Measurements from ENCODE around the gene BUB3. TPM values are rescaled to one million over a fixed set of nuclear protein-coding genes. Genes with fewer than 3 reads are reported as not detected.

The BUB3 gene
- total and polyA plus RNA-seq, 2 of the 4 experiments (the other 2 are of a cell fraction): 215 to 384 TPM

GRCh38 chr10:123146894-123147634 lies 7.1 kb upstream of the BUB3 start (continued):
- TF ChIP-seq MAZ (IDR thresholded peaks at IDR 0.05; ENCODE audit: borderline replicate concordance, low read depth, low read length): no peak

GRCh38 chr10:123147635-123148413 lies 6.4 kb upstream of the BUB3 start, which contains the start of gene HMX2:
Gene HMX2 (plus strand): TSS chr10:123148136. CDS start chr10:123148379, 243 bp downstream.
- DNase-seq (no peak), ATAC-seq (ENCODE audit: low read depth) (no peak)
- H4K8ac ChIP-seq (ENCODE audit: low read depth in 2 of 2, low read length in 2 of 2): no peak within 1 kb of the TSS
- no peaks in the 10 kb centered on the region for H3K36me3 ChIP-seq (ENCODE audit: control insufficient read depth, insufficient read depth, low read length)
- H3K4me1 ChIP-seq (ENCODE audit: control insufficient read depth, insufficient read depth, low read length): no peaks in the 10 kb centered on the region; the same call in 1 of the 2 replicates
- POLR2A ChIA-PET (ENCODE audit: unreplicated experiment): no interaction called here
- peaks cover 93% of the 10 kb centered on the region for H3K27me3 ChIP-seq (ENCODE audit: control insufficient read depth, insufficient read depth, low read length)
- H2AFZ ChIP-seq (replicated peaks; ENCODE audit: low read length, poor library complexity): peak within 1 kb of the TSS; percentile 8
- no peak within 1 kb of the TSS for H3K27ac ChIP-seq (ENCODE audit: insufficient read depth, low read length)
- no peak within 1 kb of the TSS for H2BK5ac ChIP-seq (ENCODE audit: low read depth, low read length, poor library complexity, severe bottlenecking)
- H2AK9ac ChIP-seq (replicated peaks; ENCODE audit: low read depth, low read length, poor library complexity): no peak within 1 kb of the TSS
- H3K9me3 ChIP-seq (ENCODE audit: control insufficient read depth, insufficient read depth, low read length): peaks cover 7% of the 10 kb centered on the region
- BruUV-seq (replicated peaks): no TSS peak
- dilution Hi-C loops (cut with HindIII; ENCODE audit: low sequenced_read_pairs, unreplicated experiment) (no loop called here), in situ Hi-C loops (cut with MboI; ENCODE audit: low sequenced_read_pairs) (loop anchor here (25.0 kb wide), 1 partner anchor 1239 kb away; no protein-coding TSS in a partner anchor), intact Hi-C loops (cut with micrococcal nuclease) (no loop called here)
- 0 out of 2 replicates have a peak, but pooled peaks cover 3% of the 10 kb centered on the region for H4K20me1 ChIP-seq (ENCODE audit: insufficient read depth, low read length)
- H3K79me1 ChIP-seq (ENCODE audit: low read depth in 1 of 2, low read length in 2 of 2): no peaks in the 10 kb centered on the region
- H3K4me3 ChIP-seq (ENCODE audit: insufficient read depth, low read depth, low read length): no peak within 1 kb of the TSS
- H3K4me2 ChIP-seq (ENCODE audit: low read depth, low read length): no peak within 1 kb of the TSS
- H4K91ac ChIP-seq (ENCODE audit: insufficient read depth, low read depth, low read length): no peak within 1 kb of the TSS
- H3K14ac ChIP-seq (replicated peaks; ENCODE audit: low read depth, low read length): no peak within 1 kb of the TSS
- CTCF ChIA-PET: no interaction called here
- no peak within 1 kb of the TSS for H2BK15ac ChIP-seq (ENCODE audit: low read depth, low read length)
- H4K5ac ChIP-seq (ENCODE audit: low read depth, low read length): no peak within 1 kb of the TSS
- H3K23ac ChIP-seq (ENCODE audit: low read depth, low read length): no peak within 1 kb of the TSS
- H3K9me1 ChIP-seq (ENCODE audit: insufficient read depth, low read length): no peaks in the 10 kb centered on the region; the same call in 1 of the 2 replicates
- no peak within 1 kb of the TSS for H2AK5ac ChIP-seq (ENCODE audit: low read depth, low read length)
- 0% methylated on average over 7 of the region's 64 CpGs; no CpG with 5 or more reads in 1 of the 2 experiments for WGBS, 2 experiments (ENCODE audit: extremely low coverage in 2 of 2, insufficient read length in 1 of 2)
- H2BK20ac ChIP-seq (ENCODE audit: low read depth, low read length): no peak within 1 kb of the TSS
- no peak within 1 kb of the TSS for H2BK120ac ChIP-seq (ENCODE audit: low read depth, low read length)
- H3K56ac ChIP-seq (ENCODE audit: extremely low read depth, insufficient read depth, low read length): no peak within 1 kb of the TSS; the same call in 1 of the 2 replicates
- no peak within 1 kb of the TSS for H3K4ac ChIP-seq (ENCODE audit: low read depth, low read length)
- H3K18ac ChIP-seq (ENCODE audit: low read depth, low read length): no peak within 1 kb of the TSS
- H3K9ac ChIP-seq (ENCODE audit: low read depth, low read length): no peak within 1 kb of the TSS
- TF ChIP-seq CTCF (conservative IDR thresholded peaks at IDR 0.05; ENCODE audit: low read depth, low read length) (no peak), MXI1 (IDR thresholded peaks at IDR 0.05; ENCODE audit: borderline replicate concordance, low read depth, low read length) (no peak), BHLHE40 (IDR thresholded peaks at IDR 0.05; ENCODE audit: low read depth, low read length) (no peak), SMC3 (IDR thresholded peaks at IDR 0.05; ENCODE audit: low read depth, low read length) (no peak), FOS (IDR thresholded peaks at IDR 0.05; ENCODE audit: low read depth, low read length) (no peak), MAFK (IDR thresholded peaks at IDR 0.05; ENCODE audit: low read depth, low read length) (no peak), USF2 (IDR thresholded peaks at IDR 0.05; ENCODE audit: low read depth, low read length) (no peak), MAZ (IDR thresholded peaks at IDR 0.05; ENCODE audit: borderline replicate concordance, low read depth, low read length) (no peak), POLR2A (IDR thresholded peaks at IDR 0.05; ENCODE audit: low read depth, low read length) (no peak), CEBPB (IDR thresholded peaks at IDR 0.05; ENCODE audit: low read depth, low read length) (no peak), RFX5 (IDR thresholded peaks at IDR 0.05; ENCODE audit: low read depth, low read length) (no peak), RAD21 (IDR thresholded peaks at IDR 0.05; ENCODE audit: low read length) (no peak), NFE2L2 (IDR thresholded peaks at IDR 0.05; ENCODE audit: low read depth, low read length) (no peak)

Data from IMR-90 (cell line).